T-helper 17 cell (primary cell): ENCODE measurements around the gene RABGGTA. TPM values are rescaled to one million over a fixed set of nuclear protein-coding genes. Genes with fewer than 3 reads are reported as not detected.
A peak's percentile ranks its signal among the peaks of the same experiment; 100 is the strongest.

ENCODE experiments used
- ATAC-seq: fragments of 150-1000 bp; cut with Tn5 transposase; 2 replicates; pipeline ENCODE4 v1.10.0; 2021; ENCODE audit warnings: mild to moderate bottlenecking, moderate library complexity
- DNase-seq, 3 donors: peaks; one replicate each; pipeline versions ENCODE4 v3.0.0 to v3.0.0-alpha.2; 2020 to 2021
- H3K9me3 ChIP-seq: one replicate; pipeline ENCODE4 v1.7.0; 2013; ENCODE audit warnings: low read length, mild to moderate bottlenecking; ENCODE audit not compliant: control insufficient read depth, poor library complexity, severe bottlenecking
- H3K27ac Mint-ChIP-seq: one replicate; pipeline ENCODE4 v1.8.0; 2022; ENCODE audit warnings: mild to moderate bottlenecking, moderate library complexity, mixed read lengths
- H3K27me3 Mint-ChIP-seq: one replicate; pipeline ENCODE4 v1.8.0; 2022; ENCODE audit warnings: mixed read lengths
- H3K36me3 Mint-ChIP-seq: one replicate; pipeline ENCODE4 v1.8.0; 2022; ENCODE audit warnings: low read depth, mixed read lengths
- H3K4me1 Mint-ChIP-seq: one replicate; pipeline ENCODE4 v1.8.0; 2022; ENCODE audit warnings: mild to moderate bottlenecking, mixed read lengths
- H3K4me3 Mint-ChIP-seq: one replicate; pipeline ENCODE4 v1.8.0; 2022; ENCODE audit warnings: mild to moderate bottlenecking, moderate library complexity, mixed read lengths
- total RNA-seq, 4 donors: library from RNA in 2 of 4; stranded (reverse) in 2 of 4; gene quantifications; one replicate each; pipeline ENCODE4 v1.2.3 and lab custom pipeline; 2022 to 2026

RABGGTA gene
- total RNA-seq, 2 donors from 2014 or later, result 54.4 to 72.1 TPM

DNA sequence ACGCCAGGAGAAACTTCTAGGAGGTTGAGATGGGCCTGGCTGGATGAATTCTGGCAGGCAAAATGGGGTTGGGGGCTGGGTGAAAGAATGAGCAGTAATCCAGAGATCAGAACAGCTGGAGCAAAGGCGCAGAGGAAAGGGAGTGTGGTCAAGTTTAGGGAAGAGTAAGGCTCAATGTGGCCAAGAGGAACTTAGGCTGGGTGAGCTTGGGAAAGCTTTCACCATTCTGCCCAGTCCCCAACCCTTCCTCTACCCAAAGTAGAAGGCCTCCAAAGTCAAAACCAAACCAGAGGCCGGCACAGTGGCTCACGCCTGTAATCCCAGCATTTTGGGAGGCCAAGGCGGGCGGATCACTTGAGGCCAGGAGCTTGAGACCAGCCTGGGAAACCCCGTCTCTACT lies 10.2 kb upstream of the RABGGTA start:
- peak overlapping the region; percentile 96 for H3K27ac Mint-ChIP-seq
- peaks cover 35% of the 10 kb centered on the region for H3K4me1 Mint-ChIP-seq
- H3K4me3 Mint-ChIP-seq, result no peak overlapping the region
- no peaks in the 10 kb centered on the region for H3K9me3 ChIP-seq
- DNase-seq (no peak), ATAC-seq (no peak)
- H3K36me3 Mint-ChIP-seq, result no peaks in the 10 kb centered on the region
- no peaks in the 10 kb centered on the region for H3K27me3 Mint-ChIP-seq

DNA sequence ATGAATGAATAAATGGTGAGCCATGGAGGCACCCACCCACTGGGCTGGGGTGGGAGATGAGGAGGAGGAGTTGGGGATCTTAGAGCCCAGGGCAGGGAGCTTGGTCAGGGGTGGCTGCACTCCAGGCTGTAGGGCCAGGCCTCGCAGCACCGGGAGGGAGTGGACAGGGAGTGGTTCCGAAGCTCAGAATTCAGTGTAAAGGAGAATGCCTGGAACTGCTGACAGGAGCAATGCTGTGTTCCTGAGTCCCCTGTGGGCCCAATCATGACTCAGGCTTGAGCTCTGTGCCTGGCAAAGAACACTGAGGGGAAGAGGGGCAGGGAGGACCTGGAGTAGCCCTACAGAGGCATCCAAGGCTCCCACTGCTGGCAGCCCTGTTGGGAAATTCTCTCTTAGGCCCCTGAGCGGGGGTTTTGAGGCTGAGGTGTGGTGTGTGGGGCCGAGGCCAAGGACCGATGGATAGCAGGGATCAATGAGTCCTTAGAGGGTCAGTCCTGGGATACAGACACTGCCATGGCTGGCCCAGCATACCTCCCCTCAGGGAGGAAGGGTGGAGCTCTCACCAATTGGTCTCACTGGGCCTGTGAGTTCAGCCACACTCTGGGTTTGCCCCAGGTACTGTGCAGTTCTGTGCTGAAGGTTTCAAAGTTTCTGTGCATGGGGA lies 9.5 kb upstream of the RABGGTA start:
- Mint-ChIP-seq H3K4me3 (no peak overlapping the region), H3K27me3 (no peaks in the 10 kb centered on the region), H3K4me1 (peaks cover 33% of the 10 kb centered on the region), H3K36me3 (no peaks in the 10 kb centered on the region), H3K27ac (peak overlapping the region; percentile 96)
- ATAC-seq (no peak), DNase-seq (no peak)
- H3K9me3 ChIP-seq, result no peaks in the 10 kb centered on the region

DNA sequence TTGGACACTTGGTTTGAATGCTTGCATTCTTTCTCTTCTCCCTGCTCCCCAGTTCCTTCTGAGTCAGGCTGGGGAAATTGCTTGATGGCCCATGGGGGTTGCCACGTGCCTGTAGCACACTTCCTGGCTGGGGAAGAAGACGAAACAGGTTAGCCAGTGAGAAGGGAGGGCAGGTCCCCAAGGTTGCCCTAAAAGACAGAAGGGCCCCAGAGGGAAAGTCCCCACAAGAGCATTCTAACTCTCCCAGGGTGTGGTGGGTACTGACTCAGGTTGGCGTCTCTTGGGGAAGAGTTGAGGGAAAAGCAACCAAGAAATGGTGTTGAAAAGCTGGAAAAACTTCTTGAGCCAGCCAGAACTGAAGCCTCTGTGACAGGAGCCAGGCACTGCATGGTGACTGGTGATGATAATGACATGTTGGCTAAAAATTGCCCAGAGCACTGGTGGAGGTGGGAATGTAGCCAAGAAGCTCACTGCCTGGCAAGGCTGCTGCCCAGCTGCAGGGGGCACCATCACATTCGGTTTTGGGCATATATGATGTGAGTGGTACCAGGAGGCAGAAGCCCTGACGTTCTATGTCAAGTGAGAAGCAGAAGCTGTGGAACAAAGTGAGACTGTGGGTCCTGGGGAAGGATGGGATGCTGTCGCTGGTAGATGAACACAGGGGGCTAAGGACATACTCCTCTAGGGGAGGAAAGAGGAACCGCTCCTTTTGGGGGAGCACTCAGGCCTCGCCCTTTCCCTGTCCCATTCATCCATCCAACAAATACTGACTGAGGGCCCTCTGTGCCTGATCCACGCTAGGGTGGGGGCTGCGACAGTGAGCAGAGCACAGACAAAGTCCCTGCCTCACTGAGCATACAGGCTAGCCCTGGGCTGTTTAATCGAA lies 8.1 kb upstream of the RABGGTA start:
- peak; percentile 96 for ATAC-seq
- Mint-ChIP-seq H3K27ac (peak overlapping the region; percentile 96), H3K36me3 (no peaks in the 10 kb centered on the region), H3K27me3 (no peaks in the 10 kb centered on the region), H3K4me1 (peaks cover 35% of the 10 kb centered on the region), H3K4me3 (peak overlapping the region; percentile 39)
- H3K9me3 ChIP-seq, result no peaks in the 10 kb centered on the region
- DNase-seq, result peak in 2 of 3 donors; percentile 43 to 46

DNA sequence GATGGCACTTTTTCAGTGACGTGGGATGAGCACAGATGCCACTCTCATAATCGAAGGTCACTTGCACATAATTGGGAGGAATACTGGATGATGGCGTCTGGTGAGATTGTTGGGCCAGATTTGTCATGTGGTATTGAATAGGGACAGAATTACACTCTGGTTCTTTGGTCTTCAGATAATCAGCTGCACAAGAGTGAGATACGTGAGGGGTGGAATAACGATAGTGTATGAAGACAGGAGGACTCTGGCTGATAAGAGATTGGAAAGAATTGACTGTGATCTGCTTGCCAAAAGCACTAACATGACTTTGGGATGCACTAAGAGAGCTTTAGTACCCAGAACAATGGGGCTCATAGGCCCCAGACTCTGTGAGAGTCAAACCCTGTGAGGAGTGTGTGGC lies 7.0 kb upstream of the RABGGTA start:
- DNase-seq (no peak), ATAC-seq (no peak)
- Mint-ChIP-seq H3K27me3 (no peaks in the 10 kb centered on the region), H3K4me1 (peaks cover 40% of the 10 kb centered on the region), H3K36me3 (no peaks in the 10 kb centered on the region), H3K4me3 (no peak overlapping the region), H3K27ac (peak overlapping the region; percentile 96)
- H3K9me3 ChIP-seq, result no peaks in the 10 kb centered on the region

DNA sequence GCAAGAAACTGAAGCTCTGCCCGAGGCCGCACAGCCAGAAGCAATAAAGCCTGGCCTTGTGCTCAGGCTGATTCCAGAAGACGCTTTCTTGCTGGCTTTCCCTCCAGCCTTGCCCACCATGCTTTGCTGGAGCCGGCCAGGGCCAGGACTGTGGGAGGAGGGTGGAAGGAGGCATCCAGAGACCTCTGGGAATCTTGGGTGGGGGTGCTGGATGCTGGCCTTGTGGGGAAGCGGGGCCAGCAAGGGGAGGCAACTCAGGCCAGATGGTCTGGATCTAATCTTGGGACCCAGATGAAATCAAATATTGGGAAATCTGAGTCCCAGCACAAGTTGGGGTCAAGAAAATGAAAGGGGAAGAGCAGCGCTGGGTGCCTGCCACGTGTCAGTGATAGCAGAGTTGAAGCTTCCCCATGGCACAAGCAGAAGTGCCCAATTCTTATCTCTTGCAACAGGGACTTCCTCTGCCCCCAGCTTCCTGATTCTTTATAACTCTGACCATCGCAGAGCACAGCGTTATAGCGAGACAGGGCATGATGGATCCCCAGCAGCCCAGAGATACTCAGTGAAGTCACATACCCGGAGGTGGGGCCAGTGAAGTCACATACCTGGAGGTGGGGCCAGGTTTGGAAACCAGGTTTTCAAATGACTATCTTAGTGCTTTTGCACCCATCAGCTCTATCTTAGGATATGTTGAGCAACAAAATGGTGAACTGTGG lies 6.4 kb upstream of the RABGGTA start:
- H3K4me3 Mint-ChIP-seq, result no peak overlapping the region
- no peak for DNase-seq

DNA sequence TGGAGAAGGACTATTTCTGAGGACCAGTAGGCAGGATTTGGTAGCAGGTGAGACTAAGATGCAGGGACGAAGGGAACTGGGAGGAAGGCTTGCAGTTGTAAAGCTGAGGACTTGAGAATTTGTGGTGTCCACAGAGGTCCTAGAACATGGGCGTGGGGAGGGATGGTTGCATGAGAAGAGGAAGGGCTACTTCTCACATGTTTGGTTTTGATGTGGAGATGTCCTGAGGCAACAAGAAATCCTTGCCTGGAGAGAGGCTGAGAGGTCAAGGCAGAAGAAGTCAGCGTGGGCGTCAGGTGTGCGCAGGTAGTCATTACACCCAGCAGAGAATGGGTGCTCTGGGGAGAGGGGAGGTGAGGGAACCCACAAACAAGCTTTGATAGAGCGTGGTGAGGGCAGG lies 5.7 kb upstream of the RABGGTA start:
- H3K27ac Mint-ChIP-seq, result peak overlapping the region; percentile 96
- no peak for ATAC-seq
- no peaks in the 10 kb centered on the region for H3K27me3 Mint-ChIP-seq
- H3K4me1 Mint-ChIP-seq, result peaks cover 50% of the 10 kb centered on the region
- no peak overlapping the region for H3K4me3 Mint-ChIP-seq
- DNase-seq, result no peak
- no peaks in the 10 kb centered on the region for H3K9me3 ChIP-seq
- no peaks in the 10 kb centered on the region for H3K36me3 Mint-ChIP-seq

More for the DNA sequence above, 6.4 kb upstream of the RABGGTA start:
- H3K9me3 ChIP-seq, result no peaks in the 10 kb centered on the region
- H3K27me3 Mint-ChIP-seq, result no peaks in the 10 kb centered on the region
- H3K36me3 Mint-ChIP-seq, result no peaks in the 10 kb centered on the region
- H3K4me1 Mint-ChIP-seq, result peaks cover 43% of the 10 kb centered on the region
- H3K27ac Mint-ChIP-seq, result peak overlapping the region; percentile 96
- no peak for ATAC-seq

DNA sequence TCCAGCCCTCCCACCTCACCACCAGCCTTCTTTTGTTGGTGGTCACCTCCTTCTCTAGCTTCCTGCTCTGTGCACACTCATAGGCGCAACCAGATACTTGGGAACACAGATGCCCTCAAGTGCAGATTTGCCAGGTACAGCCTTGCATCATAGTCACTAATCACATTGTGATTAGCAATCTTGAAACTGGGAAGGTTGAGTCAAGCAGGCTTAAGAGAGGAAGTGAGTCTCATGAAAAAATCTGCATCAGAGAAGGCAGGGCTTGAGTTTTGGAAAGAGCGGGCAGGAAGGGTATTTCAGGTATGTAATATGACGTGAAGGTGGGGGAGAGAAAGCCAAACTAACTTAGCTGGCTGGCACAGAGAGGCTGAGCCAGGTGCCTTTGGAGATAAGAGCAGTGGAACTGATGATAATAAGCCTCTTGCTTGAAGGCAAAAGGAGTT lies 2.7 kb upstream of the RABGGTA start:
- no peak for DNase-seq
- H3K9me3 ChIP-seq, result no peaks in the 10 kb centered on the region
- Mint-ChIP-seq H3K36me3 (no peaks in the 10 kb centered on the region), H3K27ac (peak overlapping the region; percentile 98), H3K4me3 (peak overlapping the region; percentile 53), H3K27me3 (no peaks in the 10 kb centered on the region), H3K4me1 (peaks cover 44% of the 10 kb centered on the region)
- peak; percentile 22 for ATAC-seq

DNA sequence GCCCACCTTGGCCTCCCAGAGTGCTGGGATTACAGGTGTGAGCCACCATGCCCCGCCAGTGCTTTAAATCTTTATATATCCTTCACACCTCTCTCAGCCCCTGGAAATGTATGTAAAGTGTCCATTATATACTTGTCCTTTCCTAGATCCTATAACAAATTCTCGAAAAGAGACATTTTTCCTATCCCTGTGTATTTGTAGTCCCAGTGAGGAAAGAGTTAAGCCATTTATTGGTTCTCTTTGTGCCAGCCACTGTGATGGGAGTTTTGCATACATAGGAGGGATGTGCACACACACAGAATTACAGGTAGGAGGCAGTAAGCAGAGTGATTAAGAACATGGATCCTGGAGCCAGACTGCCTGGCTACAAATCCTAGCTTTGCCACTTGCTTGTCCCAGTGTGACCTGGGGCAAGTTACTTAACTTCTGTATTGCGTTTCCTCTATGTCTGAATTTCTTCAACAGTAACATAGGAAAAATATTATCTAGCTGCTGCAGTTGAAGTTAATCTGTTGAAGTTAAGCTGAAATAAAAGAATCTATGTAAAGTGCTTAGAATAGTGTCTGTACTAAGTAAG lies 2.1 kb upstream of the RABGGTA start:
- peak overlapping the region; percentile 98 for H3K27ac Mint-ChIP-seq
- H3K27me3 Mint-ChIP-seq, result no peaks in the 10 kb centered on the region
- peaks cover 40% of the 10 kb centered on the region for H3K4me1 Mint-ChIP-seq
- ATAC-seq (no peak), DNase-seq (no peak)
- no peaks in the 10 kb centered on the region for H3K36me3 Mint-ChIP-seq
- H3K4me3 Mint-ChIP-seq, result no peak overlapping the region
- no peaks in the 10 kb centered on the region for H3K9me3 ChIP-seq

DNA sequence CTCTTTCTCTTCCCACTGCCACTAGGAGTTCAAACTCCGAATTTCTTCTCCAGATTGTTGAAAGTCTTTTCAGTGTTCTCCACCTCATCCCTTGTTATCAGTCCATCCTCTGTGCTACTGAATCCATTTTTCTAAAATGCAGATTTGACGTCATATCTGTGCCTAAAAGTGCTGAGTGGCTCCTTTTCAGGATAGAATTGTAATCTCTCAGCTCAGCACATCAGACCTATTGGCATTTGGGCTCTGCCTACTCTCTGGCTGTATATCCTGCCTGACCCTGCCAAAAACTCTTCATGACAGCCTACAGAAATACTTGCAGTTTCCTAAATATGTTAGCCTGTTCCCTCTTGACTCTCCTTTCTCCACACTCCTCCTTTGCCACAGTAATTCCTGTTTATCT lies 1.1 kb upstream of the RABGGTA start:
- Mint-ChIP-seq H3K4me1 (peaks cover 32% of the 10 kb centered on the region), H3K4me3 (peak overlapping the region; percentile 57), H3K27me3 (no peaks in the 10 kb centered on the region), H3K27ac (peak overlapping the region; percentile 98), H3K36me3 (no peaks in the 10 kb centered on the region)
- no peak for DNase-seq
- no peaks in the 10 kb centered on the region for H3K9me3 ChIP-seq
- no peak for ATAC-seq

DNA sequence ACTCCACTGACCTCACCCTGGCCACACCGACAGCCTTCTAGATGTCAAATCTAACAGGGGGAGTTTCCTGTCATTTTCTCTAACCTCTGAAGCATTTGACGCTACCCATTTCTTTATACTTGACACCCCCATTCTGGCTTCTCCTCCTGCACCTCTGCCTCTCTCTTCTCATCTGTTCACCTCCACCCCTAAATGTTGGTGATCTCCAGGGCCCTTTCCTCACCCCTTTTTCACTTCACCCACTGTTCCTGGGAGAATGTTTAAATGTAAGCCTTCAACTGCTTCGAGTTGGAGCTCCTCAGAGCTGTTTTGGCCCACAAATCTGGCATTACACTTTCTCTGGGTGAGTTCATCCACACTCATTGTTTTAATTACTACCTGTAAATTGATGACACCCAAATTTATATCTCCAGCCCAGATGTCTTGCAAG lies 452 bp upstream of the RABGGTA start:
- Mint-ChIP-seq H3K4me1 (peaks cover 33% of the 10 kb centered on the region), H3K4me3 (peak overlapping the region; percentile 90), H3K36me3 (peaks cover 5% of the 10 kb centered on the region), H3K27me3 (no peaks in the 10 kb centered on the region), H3K27ac (peak overlapping the region; percentile 98)
- no peak for DNase-seq
- H3K9me3 ChIP-seq, result no peaks in the 10 kb centered on the region
- ATAC-seq, result no peak

DNA sequence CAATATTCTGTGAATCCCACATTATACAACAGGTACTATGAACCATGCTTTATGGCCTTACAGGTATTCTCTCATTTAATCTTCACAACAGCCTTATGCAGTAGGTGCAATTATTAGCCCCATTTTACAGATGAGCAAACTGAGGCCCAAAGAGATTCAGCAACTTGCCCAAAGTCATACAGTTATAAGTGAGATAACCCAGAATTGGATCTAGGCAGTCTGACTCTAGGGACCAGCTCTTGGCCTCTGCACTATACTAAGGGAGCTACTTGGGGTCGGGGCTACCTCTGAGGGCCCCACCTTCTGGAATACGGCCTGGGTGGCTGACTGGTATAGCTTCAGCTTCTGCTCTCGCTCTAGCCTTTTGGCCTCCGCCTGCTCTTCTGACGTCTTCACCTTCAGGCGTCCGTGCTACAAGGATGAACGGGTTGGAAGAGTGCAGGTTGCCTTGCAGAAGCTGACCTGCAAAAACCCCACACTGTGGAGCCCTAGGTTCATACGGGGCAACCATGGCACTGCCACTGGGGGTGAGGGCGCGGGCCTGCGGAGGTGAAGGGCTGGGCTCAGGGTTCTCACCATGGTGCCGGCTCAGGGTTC lies 762 bp downstream of the RABGGTA start:
- Mint-ChIP-seq H3K27ac (peak overlapping the region; percentile 98), H3K36me3 (peaks cover 9% of the 10 kb centered on the region), H3K27me3 (no peaks in the 10 kb centered on the region), H3K4me3 (peak overlapping the region; percentile 90), H3K4me1 (peaks cover 36% of the 10 kb centered on the region)
- ATAC-seq (no peak), DNase-seq (no peak)
- no peaks in the 10 kb centered on the region for H3K9me3 ChIP-seq

DNA sequence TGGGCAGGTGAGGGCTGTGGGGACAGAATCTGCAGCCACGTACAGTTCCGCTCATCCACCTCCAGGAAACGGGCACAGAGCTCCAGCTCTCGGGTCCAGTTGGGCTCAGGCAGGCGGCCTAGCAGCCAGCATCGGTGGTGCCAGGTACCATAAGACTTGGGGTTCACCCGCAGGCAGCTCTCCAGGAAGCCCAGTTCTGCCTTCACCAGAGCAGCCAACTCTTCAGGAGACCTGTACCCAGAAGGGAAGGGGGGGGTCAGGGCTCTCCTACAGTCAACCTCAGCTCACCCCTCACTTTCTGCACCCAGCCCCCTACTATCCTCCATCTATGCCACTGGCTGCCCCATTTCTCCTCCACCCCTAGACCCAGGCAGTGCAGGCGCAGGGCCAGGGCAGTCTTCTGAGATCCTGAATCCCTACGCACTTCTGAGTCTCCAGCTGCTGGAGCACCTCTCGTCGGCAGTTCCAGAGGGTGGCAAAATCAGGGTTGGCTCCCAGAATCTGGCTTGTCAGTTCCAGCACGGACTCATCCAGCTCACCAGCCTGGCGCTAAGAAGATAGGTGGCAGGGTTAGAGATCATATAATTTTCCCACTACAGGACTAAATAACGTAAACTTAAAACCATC lies 1.4 kb downstream of the RABGGTA start:
- Mint-ChIP-seq H3K4me1 (peaks cover 34% of the 10 kb centered on the region), H3K27me3 (no peaks in the 10 kb centered on the region), H3K4me3 (peak overlapping the region; percentile 90), H3K27ac (peak overlapping the region; percentile 98), H3K36me3 (peaks cover 9% of the 10 kb centered on the region)
- DNase-seq (no peak), ATAC-seq (no peak)
- H3K9me3 ChIP-seq, result no peaks in the 10 kb centered on the region
